WTC11 (cell line): Measurements from ENCODE around the gene ZNF516. TPM values are rescaled to one million over a fixed set of nuclear protein-coding genes. Genes with fewer than 3 reads are reported as not detected.

ENCODE experiments used
- ATAC-seq: fragments of 200-7000 bp; cut with Tn5 transposase; 2 replicates; pipeline ENCODE4 v1.10.0; 2021; ENCODE audit warnings: mild to moderate bottlenecking, moderate library complexity
- CTCF ChIA-PET: fragments of 300-600 bp; sonication (Branson Sonifier 250); formaldehyde crosslinking; loops from one replicate; lab custom pipeline; 2021; ENCODE audit warnings: antibody characterized with exemption; lab: Charles Lee
- POLR2A ChIA-PET: fragments of 350-600 bp; sonication (Branson Sonifier 250); formaldehyde crosslinking; loops from one replicate; lab custom pipeline; 2021; ENCODE audit warnings: antibody characterized with exemption; lab: Charles Lee
- DNase-seq: peaks from one replicate; pipeline ENCODE4 v3.0.0; 2021; ENCODE audit warnings: low spot score
- H3K27ac Mint-ChIP-seq: 2 replicates; pipeline ENCODE4 v1.8.0; 2021; ENCODE audit warnings: mixed read lengths
- H3K27me3 Mint-ChIP-seq: 2 replicates; pipeline ENCODE4 v1.8.0; 2021; ENCODE audit warnings: low read depth, mild to moderate bottlenecking, moderate library complexity, mixed read lengths
- H3K36me3 Mint-ChIP-seq: 2 replicates; pipeline ENCODE4 v1.8.0; 2021; ENCODE audit warnings: mixed read lengths
- H3K4me1 Mint-ChIP-seq: 2 replicates; pipeline ENCODE4 v1.8.0; 2022; ENCODE audit warnings: mixed read lengths
- H3K4me3 Mint-ChIP-seq: 2 replicates; pipeline ENCODE4 v1.8.0; 2021; ENCODE audit warnings: mild to moderate bottlenecking, moderate library complexity, mixed read lengths
- H3K9me3 Mint-ChIP-seq: 2 replicates; pipeline ENCODE4 v1.8.0; 2021; ENCODE audit warnings: mixed read lengths
- CREB1 ChIP-seq: sonication (generic); formaldehyde crosslinking; IDR thresholded peaks from 2 replicates; pipeline ENCODE4 v1.8.0; 2023; ENCODE audit warnings: mild to moderate bottlenecking, missing genetic modification reagents
- EMX1 ChIP-seq: fragments of 250-450 bp; sonication (Bioruptor Pico); IDR thresholded peaks from 2 replicates; pipeline ENCODE4 v1.8.0; 2021; ENCODE audit warnings: mild to moderate bottlenecking
- ETV6 ChIP-seq: sonication (generic); formaldehyde crosslinking; IDR thresholded peaks from 2 replicates; pipeline ENCODE4 v1.8.1; 2022; ENCODE audit warnings: mild to moderate bottlenecking, missing genetic modification reagents
- GRHL2 ChIP-seq: fragments of 250-450 bp; sonication (Bioruptor Pico); IDR thresholded peaks from 2 replicates; pipeline ENCODE4 v1.8.0; 2022; ENCODE audit warnings: mild to moderate bottlenecking, moderate library complexity; ENCODE audit not compliant: insufficient replicate concordance, severe bottlenecking
- IRF1 ChIP-seq: sonication (generic); formaldehyde crosslinking; IDR thresholded peaks from 2 replicates; pipeline ENCODE4 v1.8.0; 2023; ENCODE audit warnings: missing genetic modification reagents
- MXD4 ChIP-seq: fragments of 250-450 bp; sonication (Bioruptor Pico); IDR thresholded peaks from 2 replicates; pipeline ENCODE4 v1.8.0; 2021; ENCODE audit warnings: mild to moderate bottlenecking, moderate library complexity, borderline replicate concordance
- MYBL2 ChIP-seq: sonication (generic); formaldehyde crosslinking; IDR thresholded peaks from 2 replicates; pipeline ENCODE4 v1.8.1; 2023; ENCODE audit warnings: mild to moderate bottlenecking, moderate library complexity, missing genetic modification reagents
- NFE2L1 ChIP-seq: sonication (generic); formaldehyde crosslinking; IDR thresholded peaks from 2 replicates; pipeline ENCODE4 v1.8.1; 2023; ENCODE audit warnings: missing genetic modification reagents
- NR1H2 ChIP-seq: sonication (generic); formaldehyde crosslinking; IDR thresholded peaks from 2 replicates; pipeline ENCODE4 v1.9.0; 2021; ENCODE audit warnings: mild to moderate bottlenecking, moderate library complexity, missing genetic modification reagents
- PRRX2 ChIP-seq: fragments of 250-450 bp; sonication (Bioruptor Pico); IDR thresholded peaks from 2 replicates; pipeline ENCODE4 v1.8.0; 2021; ENCODE audit warnings: mild to moderate bottlenecking
- RELA ChIP-seq: sonication (generic); formaldehyde crosslinking; IDR thresholded peaks from 2 replicates; pipeline ENCODE4 v1.8.1; 2022; ENCODE audit warnings: missing genetic modification reagents, mild to moderate bottlenecking, borderline replicate concordance
- RORB ChIP-seq: fragments of 250-450 bp; sonication (Bioruptor Pico); IDR thresholded peaks from 2 replicates; pipeline ENCODE4 v1.9.0; 2021; ENCODE audit warnings: mild to moderate bottlenecking
- STAT6 ChIP-seq: sonication (generic); formaldehyde crosslinking; conservative IDR thresholded peaks from 2 replicates; pipeline ENCODE4 v1.8.1; 2023; ENCODE audit warnings: mild to moderate bottlenecking, low read depth, missing genetic modification reagents, moderate library complexity
- TEAD1 ChIP-seq: sonication (generic); formaldehyde crosslinking; IDR thresholded peaks from 2 replicates; pipeline ENCODE4 v1.8.0; 2022; ENCODE audit warnings: mild to moderate bottlenecking, missing genetic modification reagents
- ZNF232 ChIP-seq: sonication (generic); formaldehyde crosslinking; IDR thresholded peaks from 2 replicates; pipeline ENCODE4 v1.8.0; 2022; ENCODE audit warnings: mild to moderate bottlenecking, missing genetic modification reagents
- total RNA-seq: library from RNA; stranded (reverse); gene quantifications from 3 replicates; pipeline ENCODE4 v1.2.3, GENCODE V29; 2021
- TF ChIP-seq, protein P1 (sequence below): sonication (generic); formaldehyde crosslinking; IDR thresholded peaks from 2 replicates; pipeline ENCODE4 v1.8.1; 2023; ENCODE audit warnings: mild to moderate bottlenecking, missing genetic modification reagents
- TF ChIP-seq, protein P2 (sequence below): sonication (generic); formaldehyde crosslinking; IDR thresholded peaks from 2 replicates; pipeline ENCODE4 v1.8.1; 2022; ENCODE audit warnings: mild to moderate bottlenecking, missing genetic modification reagents, moderate library complexity, borderline replicate concordance
- TF ChIP-seq, protein P3 (sequence below): sonication (generic); formaldehyde crosslinking; IDR thresholded peaks from 2 replicates; pipeline ENCODE4 v1.8.1; 2023; ENCODE audit warnings: mild to moderate bottlenecking, missing genetic modification reagents, moderate library complexity

Gene ZNF516
- total RNA-seq, 1 experiment from 2014 or later, result 58.6 TPM

DNA sequence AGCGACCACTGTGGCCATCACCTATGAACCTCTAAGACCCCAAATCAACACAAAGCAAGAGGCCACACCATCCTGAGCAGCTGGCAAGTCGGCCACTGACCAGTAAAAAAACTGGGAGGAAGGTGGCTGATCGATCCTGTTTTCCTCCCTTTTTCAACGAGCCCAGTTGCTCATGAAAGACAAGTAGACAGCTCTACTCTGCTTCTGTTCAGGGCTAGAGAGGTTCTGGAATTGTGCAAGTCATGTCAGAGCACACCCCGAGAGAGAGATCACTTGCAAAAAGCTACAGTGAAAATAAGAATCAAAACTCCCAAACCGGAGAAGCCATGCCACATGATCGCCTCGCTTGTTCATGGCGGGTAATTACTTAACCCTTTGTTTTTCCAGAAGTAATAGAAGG, 34.6 kb downstream of the ZNF516 start:
- H3K4me1 Mint-ChIP-seq, result peaks cover 32% of the 10 kb centered on the region
- no peak for DNase-seq
- no peak overlapping the region for H3K4me3 Mint-ChIP-seq
- peaks cover 10% of the 10 kb centered on the region for H3K36me3 Mint-ChIP-seq
- peak overlapping the region; percentile 49; the same call in 1 of the 2 replicates for H3K27ac Mint-ChIP-seq
- ATAC-seq, result no peak
- ChIA-PET POLR2A (no interaction called here), CTCF (no interaction called here)
- no peaks in the 10 kb centered on the region for H3K27me3 Mint-ChIP-seq
- no peaks in the 10 kb centered on the region for H3K9me3 Mint-ChIP-seq
- TF ChIP-seq TEAD1 (CRISPR knock-in tag) (no peak), NR1H2 (CRISPR knock-in tag) (no peak), CREB1 (CRISPR knock-in tag) (no peak)
- TF ChIP-seq, protein P1, sequence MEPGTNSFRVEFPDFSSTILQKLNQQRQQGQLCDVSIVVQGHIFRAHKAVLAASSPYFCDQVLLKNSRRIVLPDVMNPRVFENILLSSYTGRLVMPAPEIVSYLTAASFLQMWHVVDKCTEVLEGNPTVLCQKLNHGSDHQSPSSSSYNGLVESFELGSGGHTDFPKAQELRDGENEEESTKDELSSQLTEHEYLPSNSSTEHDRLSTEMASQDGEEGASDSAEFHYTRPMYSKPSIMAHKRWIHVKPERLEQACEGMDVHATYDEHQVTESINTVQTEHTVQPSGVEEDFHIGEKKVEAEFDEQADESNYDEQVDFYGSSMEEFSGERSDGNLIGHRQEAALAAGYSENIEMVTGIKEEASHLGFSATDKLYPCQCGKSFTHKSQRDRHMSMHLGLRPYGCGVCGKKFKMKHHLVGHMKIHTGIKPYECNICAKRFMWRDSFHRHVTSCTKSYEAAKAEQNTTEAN, result no peak
- TF ChIP-seq, protein P2, sequence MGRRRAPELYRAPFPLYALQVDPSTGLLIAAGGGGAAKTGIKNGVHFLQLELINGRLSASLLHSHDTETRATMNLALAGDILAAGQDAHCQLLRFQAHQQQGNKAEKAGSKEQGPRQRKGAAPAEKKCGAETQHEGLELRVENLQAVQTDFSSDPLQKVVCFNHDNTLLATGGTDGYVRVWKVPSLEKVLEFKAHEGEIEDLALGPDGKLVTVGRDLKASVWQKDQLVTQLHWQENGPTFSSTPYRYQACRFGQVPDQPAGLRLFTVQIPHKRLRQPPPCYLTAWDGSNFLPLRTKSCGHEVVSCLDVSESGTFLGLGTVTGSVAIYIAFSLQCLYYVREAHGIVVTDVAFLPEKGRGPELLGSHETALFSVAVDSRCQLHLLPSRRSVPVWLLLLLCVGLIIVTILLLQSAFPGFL (CRISPR knock-in tag), result no peak

- CTCF ChIA-PET, result no interaction called here
- no peak for ATAC-seq
- H3K4me3 Mint-ChIP-seq, result no peak overlapping the region
These were observed 35.2 kb downstream of the ZNF516 start for GRCh38 chr18:76459687-76460350.

More at GRCh38 chr18:76459687-76460350, 35.2 kb downstream of the ZNF516 start:
- H3K27ac Mint-ChIP-seq, result peak overlapping the region; percentile 49; the same call in 1 of the 2 replicates
- no peak for DNase-seq
- no peak for TF ChIP-seq ZNF232 (CRISPR knock-in tag)
- TF ChIP-seq, protein P3, sequence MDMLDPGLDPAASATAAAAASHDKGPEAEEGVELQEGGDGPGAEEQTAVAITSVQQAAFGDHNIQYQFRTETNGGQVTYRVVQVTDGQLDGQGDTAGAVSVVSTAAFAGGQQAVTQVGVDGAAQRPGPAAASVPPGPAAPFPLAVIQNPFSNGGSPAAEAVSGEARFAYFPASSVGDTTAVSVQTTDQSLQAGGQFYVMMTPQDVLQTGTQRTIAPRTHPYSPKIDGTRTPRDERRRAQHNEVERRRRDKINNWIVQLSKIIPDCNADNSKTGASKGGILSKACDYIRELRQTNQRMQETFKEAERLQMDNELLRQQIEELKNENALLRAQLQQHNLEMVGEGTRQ (CRISPR knock-in tag), result no peak
- no peak for TF ChIP-seq RORB
- no peak for TF ChIP-seq RELA (CRISPR knock-in tag)
- no peak for TF ChIP-seq PRRX2 (CRISPR knock-in tag)
- no peak for TF ChIP-seq IRF1 (CRISPR knock-in tag)
- TF ChIP-seq MXD4 (CRISPR knock-in tag), result no peak
- no peak for TF ChIP-seq STAT6 (CRISPR knock-in tag)
- TF ChIP-seq TEAD1 (CRISPR knock-in tag), result no peak
- no peak for TF ChIP-seq ETV6 (CRISPR knock-in tag)
- no peak for TF ChIP-seq GRHL2 (CRISPR knock-in tag)
- no peak for TF ChIP-seq NFE2L1 (CRISPR knock-in tag)
- no peak for TF ChIP-seq EMX1 (CRISPR knock-in tag)
- no peak for TF ChIP-seq MYBL2
- TF ChIP-seq, all 79 proteins: peak for 0
- POLR2A ChIA-PET, result no interaction called here
- Mint-ChIP-seq H3K9me3 (no peaks in the 10 kb centered on the region), H3K27me3 (no peaks in the 10 kb centered on the region), H3K36me3 (peaks cover 10% of the 10 kb centered on the region), H3K4me1 (peaks cover 38% of the 10 kb centered on the region)
